GM12872 (cell line): ENCODE measurements around the gene DAZ1.
"Not testable (repeated sequence)": the region's sequence is repeated elsewhere in the genome, so short reads cannot be mapped to it uniquely, and the experiment has no call there.

Experiments
- CTCF ChIP-seq: IDR thresholded peaks from 3 replicates; pipeline ENCODE4 v1.5.1; 2011; ENCODE audit warnings: low read depth, mild to moderate bottlenecking, low read length, moderate library complexity; ENCODE audit not compliant: insufficient read depth

The DAZ1 gene

GRCh38 chrY:23198908-23199307, at the start of gene DAZ1:
TSS of gene DAZ1 (minus strand) at chrY:23199008. CDS start at chrY:23198800, 208 bp downstream.
- TF ChIP-seq CTCF: not testable (repeated sequence)

- not testable (repeated sequence) for TF ChIP-seq CTCF
Observed at GRCh38 chrY:23219233-23219632, 20.4 kb upstream of the DAZ1 start, which contains the start of gene DAZ2. TSS of gene DAZ2 (plus strand) at chrY:23219533. CDS start at chrY:23219741, 208 bp downstream.
